COR-L47 (cell line): ENCODE data around the gene NXF3.
A peak's percentile ranks its signal among the peaks of the same experiment; 100 is the strongest.
"Not testable (repeated sequence)": the region's sequence is repeated elsewhere in the genome, so short reads cannot be mapped to it uniquely, and the experiment has no call there.

Source experiments
- DNase-seq: peaks from one replicate; lab custom pipeline; 2025; lab: John Stamatoyannopoulos, UW

Gene NXF3

DNA sequence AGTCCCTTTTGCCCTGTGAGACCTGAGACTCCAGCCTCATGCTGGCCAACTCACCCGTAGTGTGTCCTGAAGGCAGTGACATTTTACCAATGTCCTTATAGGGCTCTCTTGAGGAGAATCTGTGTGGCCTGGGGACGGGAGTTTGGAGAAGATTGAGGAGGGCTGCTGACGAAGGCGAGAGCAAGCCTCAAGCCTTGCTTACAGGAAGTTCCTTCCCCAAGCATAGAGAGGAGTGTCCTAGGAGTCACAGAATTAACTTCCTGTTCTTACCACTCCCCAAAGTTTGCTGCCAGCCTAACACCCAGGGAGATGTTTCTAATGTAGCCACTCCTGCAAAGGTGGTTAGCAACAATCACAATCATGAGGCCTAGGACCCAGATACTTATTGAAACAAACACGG is at the start of gene NXF3:
NXF3 (minus strand) TSS at position 202 of the 400 bp plus-strand sequence; CDS start at position 82, 120 bp downstream.
- DNase-seq, result no peak

GRCh38 chrX:103136528-103136927 is 43.6 kb upstream of the NXF3 start:
- not testable (repeated sequence) for DNase-seq

GRCh38 chrX:103124284-103124683 is 31.3 kb upstream of the NXF3 start:
- DNase-seq, result no peak

GRCh38 chrX:103120748-103121147 is 27.8 kb upstream of the NXF3 start:
- no peak for DNase-seq

GRCh38 chrX:103116970-103117369 is 24.0 kb upstream of the NXF3 start:
- DNase-seq, result not testable (repeated sequence)

GRCh38 chrX:103109497-103109896 is 16.6 kb upstream of the NXF3 start:
- DNase-seq, result not testable (repeated sequence)

DNA sequence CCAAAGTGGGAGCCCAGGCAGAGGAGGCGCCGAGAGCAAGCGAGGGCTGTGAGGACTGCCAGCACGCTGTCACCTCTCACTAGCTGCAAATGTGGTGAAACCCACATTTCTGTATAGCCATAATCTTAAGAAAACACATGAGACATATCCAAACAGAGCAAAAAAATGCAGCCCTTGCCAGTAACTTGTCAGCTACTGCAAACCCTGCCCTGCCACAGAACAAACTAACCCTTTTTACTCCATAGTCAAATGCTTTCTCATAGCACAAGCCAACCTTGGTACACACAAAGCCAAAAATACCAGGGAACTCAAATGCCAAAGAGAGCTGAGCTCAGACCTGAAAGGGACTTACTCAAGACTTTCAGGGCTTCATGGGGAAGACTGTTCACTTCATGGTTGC is 14.9 kb upstream of the NXF3 start:
- DNase-seq, result no peak

DNA sequence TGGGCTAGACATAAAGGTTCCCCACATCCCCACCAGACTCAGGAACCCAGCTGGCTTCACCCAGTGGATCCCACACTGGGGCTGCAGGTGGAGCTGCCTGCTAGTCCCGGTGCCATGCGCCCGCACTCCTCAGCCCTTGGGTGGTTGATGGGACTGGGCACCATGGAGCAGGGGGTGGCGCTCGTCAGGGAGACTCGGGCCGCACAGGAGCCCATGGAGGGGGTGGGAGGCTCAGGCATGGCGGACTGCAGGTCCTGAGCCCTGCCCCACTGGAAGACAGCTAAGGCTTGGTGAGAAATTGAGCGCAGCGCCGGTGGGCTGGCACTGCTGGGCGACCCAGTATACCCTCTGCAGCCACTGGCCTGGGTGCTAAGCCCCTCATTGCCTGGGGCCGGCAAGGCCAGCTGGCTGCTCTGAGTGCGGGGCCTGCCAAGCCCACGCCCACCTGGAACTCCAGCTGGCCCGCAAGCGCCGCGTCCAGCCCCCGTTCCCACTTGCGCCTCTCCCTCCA is 14.3 kb upstream of the NXF3 start:
- DNase-seq, result not testable (repeated sequence)

DNA sequence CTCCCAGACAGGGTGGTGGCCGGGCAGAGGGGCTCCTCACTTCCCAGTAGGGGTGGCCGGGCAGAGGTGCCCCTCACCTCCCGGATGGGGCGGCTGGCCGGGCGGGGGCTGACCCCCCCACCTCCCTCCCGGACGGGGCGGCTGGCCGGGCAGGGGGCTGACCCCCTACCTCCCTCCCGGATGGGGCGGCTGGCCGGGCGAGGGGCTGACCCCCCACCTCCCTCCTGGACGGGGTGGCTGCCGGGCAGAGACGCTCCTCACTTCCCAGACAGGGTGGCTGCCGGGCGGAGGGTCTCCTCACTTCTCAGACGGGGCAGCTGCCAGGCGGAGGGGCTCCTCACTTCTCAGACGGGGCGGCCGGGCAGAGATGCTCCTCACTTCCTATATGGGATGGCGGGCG is 11.4 kb upstream of the NXF3 start:
- not testable (repeated sequence) for DNase-seq

GRCh38 chrX:103103866-103104265 is 10.9 kb upstream of the NXF3 start:
- DNase-seq, result not testable (repeated sequence)

DNA sequence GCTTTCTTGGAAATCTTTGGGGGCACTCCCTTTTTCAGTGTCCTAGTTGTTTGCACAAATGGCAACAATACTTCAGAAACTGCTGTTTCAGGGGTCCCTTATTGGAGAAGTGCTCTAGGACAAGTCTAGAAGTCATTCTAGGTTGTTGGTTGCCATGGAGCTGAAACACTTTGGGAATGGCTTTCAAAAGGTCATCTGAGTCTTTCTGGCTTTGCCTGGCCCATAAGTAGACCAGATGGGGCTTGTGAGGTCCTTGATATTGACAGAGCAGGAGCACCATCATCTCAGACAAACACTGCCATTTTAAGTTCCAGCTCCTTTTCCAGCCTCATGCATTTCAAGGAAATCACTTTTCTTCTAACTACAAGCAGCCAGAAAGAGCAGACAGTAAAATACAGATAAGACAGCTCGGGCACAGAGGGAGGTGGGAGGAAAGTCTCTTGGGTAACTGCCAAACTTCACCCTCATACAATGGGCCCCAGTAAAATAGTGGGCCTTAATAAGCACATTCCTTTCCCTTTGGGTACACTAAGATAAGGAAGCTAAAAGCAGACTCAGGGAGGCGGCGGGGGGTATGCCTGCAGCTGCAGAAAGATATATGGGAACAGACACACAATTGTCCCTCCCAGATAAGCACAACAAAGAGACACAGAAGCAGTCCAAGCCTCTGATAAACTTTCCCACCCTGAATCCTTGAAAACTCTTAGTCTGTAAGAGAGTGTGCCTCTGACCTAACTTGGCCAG is 8.5 kb upstream of the NXF3 start:
- DNase-seq, result no peak

DNA sequence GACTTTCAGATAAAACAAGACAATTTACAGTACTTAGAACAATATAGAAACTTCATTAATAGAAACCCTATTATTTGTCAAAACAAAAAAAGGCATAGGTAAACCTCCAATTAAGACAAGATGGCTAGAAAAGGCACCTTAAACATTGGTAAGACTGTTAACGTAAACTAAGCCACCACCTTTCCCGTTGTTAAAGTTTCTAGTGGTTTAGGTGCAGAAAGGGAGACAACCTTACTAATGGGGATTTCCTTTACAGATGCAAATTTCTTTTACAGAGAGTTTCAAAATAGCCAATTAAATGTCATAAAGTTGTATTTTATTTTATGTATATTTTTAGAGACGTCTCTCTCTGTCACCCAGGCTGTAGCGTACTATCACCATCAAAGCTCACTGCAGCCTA is 7.5 kb upstream of the NXF3 start:
- no peak for DNase-seq

DNA sequence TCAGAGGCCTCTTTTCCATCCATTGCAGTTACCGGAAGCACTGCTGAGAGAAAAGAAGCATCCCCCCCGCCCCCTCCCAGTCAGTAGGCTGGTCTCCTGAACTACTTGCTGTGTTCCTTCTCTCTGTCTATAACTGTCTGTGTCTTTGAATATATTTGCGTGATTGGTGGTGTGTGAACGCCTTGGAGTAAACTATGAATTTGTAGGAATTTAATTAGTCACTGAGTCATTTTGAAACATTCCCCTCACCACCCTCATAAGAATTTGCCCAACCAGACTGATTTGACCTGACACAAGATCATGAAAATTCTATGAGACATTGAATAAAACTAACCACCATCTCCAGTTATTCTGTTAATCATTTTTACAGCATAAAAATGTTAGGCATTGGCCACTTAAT is 6.7 kb upstream of the NXF3 start:
- DNase-seq, result no peak

DNA sequence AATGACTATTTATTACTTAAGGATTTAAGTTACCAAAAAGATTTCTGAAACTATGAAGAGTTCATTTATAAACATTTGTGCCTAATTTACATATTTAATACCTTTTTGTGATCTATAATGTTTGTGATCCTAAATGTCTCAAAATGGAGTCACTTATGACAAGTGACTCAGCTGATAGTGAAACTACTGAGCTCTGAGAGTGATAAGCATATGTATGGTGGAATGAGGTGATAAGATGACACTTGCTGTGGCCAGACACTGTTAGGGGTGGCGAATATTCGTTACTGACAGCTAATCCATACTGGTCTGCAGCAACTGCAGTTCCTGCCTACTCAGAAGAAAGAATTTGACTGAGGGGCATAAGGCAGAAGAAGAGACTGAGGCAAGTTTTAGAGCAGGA is 5.5 kb upstream of the NXF3 start:
- DNase-seq, result no peak

GRCh38 chrX:103081051-103081450 is 11.9 kb downstream of the NXF3 start:
- DNase-seq, result no peak

DNA sequence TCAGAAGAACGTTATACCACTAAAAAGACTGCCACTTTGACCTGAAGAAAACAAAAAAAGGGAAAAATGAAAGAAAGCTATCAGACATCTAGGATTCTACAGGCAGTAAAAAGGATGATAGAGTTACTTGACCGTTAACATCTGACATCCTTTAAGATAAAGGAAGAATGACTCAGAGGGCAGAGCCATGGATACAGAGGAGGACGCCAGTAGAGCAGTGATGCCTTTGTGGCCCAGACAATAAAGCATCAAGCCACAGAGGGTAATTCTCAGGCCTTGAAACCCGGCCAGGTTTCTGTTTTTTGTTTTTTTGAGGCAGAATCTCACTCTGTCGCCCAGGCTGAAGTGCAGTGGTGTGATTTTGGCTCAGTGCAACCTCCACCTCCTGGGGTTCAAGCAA is 19.5 kb downstream of the NXF3 start:
- no peak for DNase-seq

DNA sequence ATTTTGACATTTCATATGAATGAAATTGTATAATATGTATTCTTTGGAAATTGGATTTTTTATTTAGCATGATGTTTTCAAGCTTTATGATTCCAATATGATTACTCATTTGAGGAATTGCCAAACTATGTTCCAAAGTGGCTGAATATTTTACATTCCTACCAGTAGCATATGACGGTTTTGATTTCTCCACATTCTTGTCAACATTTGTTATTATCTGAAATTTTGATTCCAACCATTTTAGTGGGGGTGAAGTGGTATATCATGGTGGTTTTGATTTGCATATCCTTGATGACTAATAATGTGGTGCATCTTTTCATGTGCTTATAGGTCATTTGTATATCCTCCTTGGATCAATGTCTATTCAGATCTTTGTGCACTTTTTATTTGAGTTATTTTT is 26.3 kb downstream of the NXF3 start:
- DNase-seq, result no peak

- DNase-seq, result peak; percentile 91
Observed at GRCh38 chrX:103063918-103064434, 29.0 kb downstream of the NXF3 start, which contains the start of gene BEX1. TSS of gene BEX1 (minus strand) at chrX:103064171. CDS start at chrX:103063274, 897 bp downstream.

GRCh38 chrX:103063191-103063845 is 29.6 kb downstream of the NXF3 start:
- DNase-seq, result peak; percentile 41

DNA sequence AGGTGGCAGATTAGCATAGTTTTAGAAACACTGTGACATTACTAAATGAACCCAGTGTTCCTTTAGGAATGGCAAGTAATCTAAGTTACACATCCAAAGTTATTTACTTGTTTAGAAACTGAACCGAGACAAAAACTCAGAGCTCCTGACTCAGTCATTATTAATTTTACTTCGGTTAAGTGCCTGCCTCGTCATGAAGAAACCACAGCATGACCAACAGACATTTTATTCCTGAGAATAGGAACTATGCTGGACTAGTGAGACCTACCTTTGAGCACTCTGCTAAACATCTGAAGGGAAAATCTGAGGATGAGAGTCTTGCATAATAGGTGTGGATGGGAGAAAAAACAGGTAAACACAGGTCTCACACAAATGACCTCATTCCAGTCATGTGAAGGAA is 31.5 kb downstream of the NXF3 start:
- no peak for DNase-seq

- no peak for DNase-seq
Observed at GRCh38 chrX:103056902-103057301, 36.0 kb downstream of the NXF3 start.

DNA sequence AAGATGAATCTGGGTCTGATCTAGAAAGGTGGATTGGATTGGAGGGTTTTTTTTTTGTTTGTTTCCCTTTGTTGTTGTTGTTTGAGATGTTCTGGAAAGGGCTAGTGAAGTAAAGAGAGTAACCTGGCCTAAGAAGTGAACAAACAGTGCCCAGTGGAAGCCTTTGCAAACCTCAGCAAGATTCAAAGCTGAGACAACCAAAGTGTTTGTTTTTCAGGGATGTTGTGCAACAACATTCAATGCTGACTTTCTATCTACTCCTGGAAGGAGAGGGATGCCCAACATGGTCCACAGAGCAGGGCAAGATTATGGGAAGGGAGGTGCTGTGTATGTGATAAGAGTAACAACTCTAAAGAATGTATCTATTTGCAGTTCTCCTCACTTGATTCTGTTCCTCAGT is 40.3 kb downstream of the NXF3 start:
- DNase-seq, result no peak

DNA sequence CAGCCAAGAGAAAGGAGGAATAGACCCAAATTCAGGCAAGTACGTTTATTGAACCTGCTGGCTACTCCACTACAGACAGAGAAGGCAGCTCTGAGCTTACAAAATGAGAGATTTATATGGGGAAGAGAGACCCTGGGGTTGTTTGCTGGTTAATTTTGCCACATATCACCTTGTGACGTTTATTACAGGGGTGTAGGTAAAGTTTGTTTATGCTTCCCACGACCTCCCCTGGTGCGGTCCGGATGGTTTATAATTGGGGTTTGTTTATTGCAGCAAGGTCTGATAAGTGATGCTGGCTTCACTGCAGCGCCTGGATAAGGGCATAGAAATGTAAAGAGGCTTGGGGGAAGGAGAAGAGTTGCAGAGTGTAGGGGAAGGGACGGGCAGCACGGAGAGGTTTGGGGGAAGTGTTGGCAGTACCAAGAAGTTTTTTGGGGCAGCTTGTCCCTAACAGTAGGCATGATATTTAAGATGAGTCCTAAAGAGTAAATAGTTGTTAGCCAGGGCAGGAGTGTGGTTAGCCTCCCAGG is 41.6 kb downstream of the NXF3 start:
- DNase-seq, result no peak
